Measurements from ENCODE around the gene ZXDC. TPM values are rescaled to one million over a fixed set of nuclear protein-coding genes. Genes with fewer than 3 reads are reported as not detected.

ZXDC gene
- total and polyA plus RNA-seq, 2 experiments from 2014 or later = 6.1 to 19.2 TPM

DNA sequence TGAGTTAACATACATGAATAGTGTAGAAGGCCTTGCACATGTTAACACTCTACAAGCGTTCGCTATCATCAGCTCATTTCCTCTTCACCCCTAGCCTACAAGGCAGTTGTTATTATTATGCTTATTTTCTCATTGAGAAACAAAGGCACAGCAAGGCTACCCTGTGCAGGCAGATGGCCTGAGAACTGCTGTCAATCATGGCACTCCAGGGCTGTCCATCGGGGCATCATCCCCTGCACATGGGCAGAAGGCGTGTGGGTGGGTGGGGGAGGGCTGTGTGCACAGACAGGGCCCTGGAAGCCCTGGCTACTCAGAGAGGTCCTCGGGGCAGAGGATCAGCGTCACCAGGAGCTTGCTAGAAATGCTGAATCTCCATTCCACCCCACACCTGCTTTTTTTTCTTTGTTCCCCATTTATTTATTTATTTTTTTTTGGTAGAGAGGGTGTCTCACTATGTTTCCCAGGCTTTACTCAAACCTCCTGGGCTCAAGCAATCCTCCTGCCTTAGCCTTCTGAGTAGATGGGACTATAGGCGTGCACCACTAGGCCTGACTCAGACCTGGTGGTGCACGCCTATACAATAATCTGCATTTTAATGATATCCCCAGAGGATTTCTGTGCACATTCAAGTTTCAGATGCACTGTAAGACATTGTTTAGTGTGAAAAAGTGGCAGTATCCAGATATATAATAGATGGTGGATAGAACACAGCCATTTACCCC is 9.6 kb upstream of the ZXDC start:
- TF ChIP-seq EZH2phosphoT487 (IDR thresholded peaks at IDR 0.05; ENCODE audit: insufficient read depth, low read depth) (no peak), EZH2 (IDR thresholded peaks at IDR 0.05; ENCODE audit: insufficient read depth, poor library complexity, severe bottlenecking) (no peak)
- Histone ChIP-seq H3K9me3 (ENCODE audit: low read depth) (no peaks in the 10 kb centered on the region), H3K4me1 (ENCODE audit: insufficient read depth) (no peaks in the 10 kb centered on the region), H3K27ac (no peak overlapping the region), H2AFZ (no peak overlapping the region), H3K4me3 (no peak overlapping the region), H3F3A (ENCODE audit: insufficient read depth) (no peaks in the 10 kb centered on the region), H3K9me2 (ENCODE audit: insufficient read depth) (no peaks in the 10 kb centered on the region), H3K27me3 (replicated peaks; ENCODE audit: insufficient read depth) (0 out of 2 replicates have a peak, but pooled peaks cover 6% of the 10 kb centered on the region), H3K36me3 (ENCODE audit: low read depth) (no peaks in the 10 kb centered on the region), H3K4me2 (ENCODE audit: unreplicated experiment) (no peak overlapping the region), H3K79me2 (ENCODE audit: insufficient read depth) (no peaks in the 10 kb centered on the region), H3K9ac (no peak overlapping the region), H4K20me1 (ENCODE audit: insufficient read depth) (no peaks in the 10 kb centered on the region)
- 88 to 92% methylated on average over 8 of the region's 8 CpGs for WGBS, 2 experiments (ENCODE audit: low coverage in 1 of 2, low lambda C conversion rate in 2 of 2, missing lambda C conversion rate in 2 of 2)
- DNase-seq = no peak
- in situ Hi-C loops (cut with MboI) = no loop called here

DNA sequence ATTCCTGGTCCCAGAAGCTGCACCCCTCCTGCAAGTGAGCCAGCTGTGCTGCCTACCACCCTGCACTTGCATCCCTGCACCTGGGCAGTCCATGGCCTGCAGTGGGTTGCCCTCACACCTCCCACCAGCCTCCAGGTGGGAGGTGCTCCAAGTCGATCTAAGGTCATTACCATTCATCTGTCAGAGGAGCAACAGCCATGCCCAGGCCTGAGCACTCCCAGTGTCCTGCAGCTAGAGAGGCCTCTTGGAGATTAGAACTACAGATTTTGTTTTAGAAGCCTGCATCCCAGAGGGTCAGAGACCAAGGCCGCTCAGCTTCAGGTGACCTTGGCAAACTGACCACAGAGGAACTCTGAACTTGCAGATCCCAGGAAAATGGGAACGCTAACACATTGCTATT is 9.0 kb upstream of the ZXDC start:
- in situ Hi-C loops (cut with MboI) = no loop called here
- Histone ChIP-seq H3K9me3 (ENCODE audit: low read depth) (no peaks in the 10 kb centered on the region), H3K36me3 (ENCODE audit: low read depth) (no peaks in the 10 kb centered on the region), H3K27me3 (replicated peaks; ENCODE audit: insufficient read depth) (no peaks in the 10 kb centered on the region), H4K20me1 (ENCODE audit: insufficient read depth) (no peaks in the 10 kb centered on the region), H3K4me3 (no peak overlapping the region), H3K9ac (no peak overlapping the region), H3K27ac (no peak overlapping the region), H3F3A (ENCODE audit: insufficient read depth) (no peaks in the 10 kb centered on the region), H2AFZ (no peak overlapping the region), H3K4me2 (ENCODE audit: unreplicated experiment) (no peak overlapping the region), H3K4me1 (ENCODE audit: insufficient read depth) (no peaks in the 10 kb centered on the region), H3K9me2 (ENCODE audit: insufficient read depth) (no peaks in the 10 kb centered on the region), H3K79me2 (ENCODE audit: insufficient read depth) (no peaks in the 10 kb centered on the region)
- TF ChIP-seq EZH2phosphoT487 (IDR thresholded peaks at IDR 0.05; ENCODE audit: insufficient read depth, low read depth) = no peak
- no peak for TF ChIP-seq EZH2 (IDR thresholded peaks at IDR 0.05; ENCODE audit: insufficient read depth, poor library complexity, severe bottlenecking)
- DNase-seq = no peak
- WGBS, 2 experiments (ENCODE audit: low coverage in 1 of 2, low lambda C conversion rate in 2 of 2, missing lambda C conversion rate in 2 of 2) = 63 to 69% methylated on average over 3 of the region's 3 CpGs

DNA sequence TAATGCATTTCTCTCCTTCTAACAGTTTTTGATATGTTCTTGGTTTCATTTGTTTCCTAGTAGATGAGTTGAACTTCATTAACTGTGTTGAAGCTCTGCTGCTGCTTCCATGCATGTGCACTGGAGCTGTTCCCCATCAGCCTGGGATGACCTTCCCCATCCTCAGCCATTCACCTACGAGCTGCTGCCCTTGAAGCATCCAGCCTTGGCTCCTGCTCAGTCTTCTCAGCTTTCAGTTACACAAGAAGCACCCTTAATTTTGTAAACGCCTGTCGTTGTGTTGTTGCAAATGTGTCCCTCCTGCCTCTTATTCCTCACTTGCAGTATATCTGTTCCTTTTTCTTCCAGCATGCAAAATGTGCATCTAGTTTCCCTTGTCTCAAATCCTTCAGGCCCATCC is 8.5 kb upstream of the ZXDC start:
- in situ Hi-C loops (cut with MboI) = no loop called here
- Histone ChIP-seq H3K4me2 (ENCODE audit: unreplicated experiment) (no peak overlapping the region), H3K36me3 (ENCODE audit: low read depth) (no peaks in the 10 kb centered on the region), H3K9me3 (ENCODE audit: low read depth) (no peaks in the 10 kb centered on the region), H3K27ac (no peak overlapping the region), H3K4me3 (no peak overlapping the region), H3F3A (ENCODE audit: insufficient read depth) (no peaks in the 10 kb centered on the region), H3K9me2 (ENCODE audit: insufficient read depth) (no peaks in the 10 kb centered on the region), H3K27me3 (replicated peaks; ENCODE audit: insufficient read depth) (no peaks in the 10 kb centered on the region), H3K79me2 (ENCODE audit: insufficient read depth) (no peaks in the 10 kb centered on the region), H3K4me1 (ENCODE audit: insufficient read depth) (no peaks in the 10 kb centered on the region), H4K20me1 (ENCODE audit: insufficient read depth) (no peaks in the 10 kb centered on the region), H2AFZ (no peak overlapping the region), H3K9ac (no peak overlapping the region)
- DNase-seq = no peak
- 57 to 64% methylated on average over 3 of the region's 3 CpGs for WGBS, 2 experiments (ENCODE audit: low coverage in 1 of 2, low lambda C conversion rate in 2 of 2, missing lambda C conversion rate in 2 of 2)
- TF ChIP-seq EZH2phosphoT487 (IDR thresholded peaks at IDR 0.05; ENCODE audit: insufficient read depth, low read depth) (no peak), EZH2 (IDR thresholded peaks at IDR 0.05; ENCODE audit: insufficient read depth, poor library complexity, severe bottlenecking) (no peak)

DNA sequence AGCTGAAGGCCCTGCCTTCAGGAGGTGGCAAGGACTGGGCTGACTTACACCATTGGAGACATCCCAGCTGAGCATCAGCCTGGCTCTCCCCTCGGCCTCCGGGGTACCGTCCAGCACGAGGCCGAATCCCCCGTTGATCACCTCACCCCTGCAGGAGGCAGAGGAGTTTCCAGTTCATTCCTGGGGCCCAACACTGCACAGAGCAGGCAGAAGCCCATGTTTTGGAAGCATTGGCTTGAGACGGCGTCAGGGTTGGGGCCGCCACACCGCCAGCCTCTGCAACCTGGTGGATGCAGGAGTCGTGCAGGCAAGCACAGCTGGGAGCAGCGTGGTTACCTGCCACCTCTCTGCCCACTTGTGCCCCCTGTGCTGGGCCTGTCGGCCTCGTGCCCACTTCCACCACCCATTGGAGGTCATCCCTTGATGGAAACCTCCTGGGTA is 7.7 kb upstream of the ZXDC start:
- H2AFZ ChIP-seq = no peak overlapping the region
- DNase-seq = no peak
- in situ Hi-C loops (cut with MboI) = no loop called here
- no peak overlapping the region for H3K4me3 ChIP-seq
- no peak overlapping the region for H3K27ac ChIP-seq
- no peaks in the 10 kb centered on the region for H3K4me1 ChIP-seq (ENCODE audit: insufficient read depth)
- no peaks in the 10 kb centered on the region for H3K36me3 ChIP-seq (ENCODE audit: low read depth)
- H3K9me2 ChIP-seq (ENCODE audit: insufficient read depth) = no peaks in the 10 kb centered on the region
- H3K79me2 ChIP-seq (ENCODE audit: insufficient read depth) = no peaks in the 10 kb centered on the region
- no peaks in the 10 kb centered on the region for H3K9me3 ChIP-seq (ENCODE audit: low read depth)
- H3K27me3 ChIP-seq (replicated peaks; ENCODE audit: insufficient read depth) = no peaks in the 10 kb centered on the region
- no peak overlapping the region for H3K4me2 ChIP-seq (ENCODE audit: unreplicated experiment)
- WGBS, 2 experiments (ENCODE audit: low coverage in 1 of 2, low lambda C conversion rate in 2 of 2, missing lambda C conversion rate in 2 of 2) = 70 to 75% methylated on average over 11 to 13 of the region's 14 CpGs
- no peaks in the 10 kb centered on the region for H4K20me1 ChIP-seq (ENCODE audit: insufficient read depth)
- no peak overlapping the region for H3K9ac ChIP-seq
- no peaks in the 10 kb centered on the region for H3F3A ChIP-seq (ENCODE audit: insufficient read depth)
- no peak for TF ChIP-seq EZH2phosphoT487 (IDR thresholded peaks at IDR 0.05; ENCODE audit: insufficient read depth, low read depth)
- TF ChIP-seq EZH2 (IDR thresholded peaks at IDR 0.05; ENCODE audit: insufficient read depth, poor library complexity, severe bottlenecking) = no peak
